Panc1 (cell line): Measurements from ENCODE around the gene OR11H1.
"Not testable (repeated sequence)": the region's sequence is repeated elsewhere in the genome, so short reads cannot be mapped to it uniquely, and the experiment has no call there.

Experiments
- CTCF ChIP-seq: fragments of 450-650 bp; IDR thresholded peaks from 2 replicates; pipeline ENCODE4 v1.5.1; 2017; ENCODE audit warnings: mild to moderate bottlenecking
- POLR2AphosphoS5 ChIP-seq: IDR thresholded peaks from 2 replicates; pipeline ENCODE4 v1.6.1; 2012; ENCODE audit warnings: mild to moderate bottlenecking, low read depth, low read length, moderate library complexity
- REST ChIP-seq, 2 experiments: IDR thresholded peaks; 2 replicates each; pipeline ENCODE4 v1.6.1; 2011 to 2012; ENCODE audit warnings: low read depth in 2 of 2, control low read depth in 1 of 2, low read length in 1 of 2, mild to moderate bottlenecking in 1 of 2, moderate library complexity in 1 of 2; ENCODE audit not compliant: insufficient read depth in 1 of 2
- SIN3A ChIP-seq: IDR thresholded peaks from 2 replicates; pipeline ENCODE4 v1.6.1; 2012; ENCODE audit warnings: low read depth, mild to moderate bottlenecking, low read length, moderate library complexity, borderline replicate concordance; ENCODE audit not compliant: insufficient read depth
- TCF7L2 ChIP-seq: IDR thresholded peaks from 2 replicates; pipeline ENCODE4 v1.6.1; 2011; ENCODE audit warnings: mild to moderate bottlenecking, low read depth, low read length, inconsistent platforms

- TF ChIP-seq POLR2AphosphoS5; CTCF; REST (IDR thresholded peaks at IDR 0.05; ENCODE audit: insufficient read depth in 1 of 2, low read depth in 2 of 2, low read length in 1 of 2); TCF7L2; SIN3A: not testable (repeated sequence)
These were observed at the start of gene OR11H1 for GRCh38 chr22:15527892-15528291.
